Gastrocnemius medialis (tissue), 4 donors: Measurements from ENCODE around the gene KANSL1.

Experiments used
- CTCF ChIP-seq, 5 experiments: fragments of 450-650 bp in 3 of 5; fragments of 200-600 bp in 2 of 5; sonication (generic) in 2 of 5; IDR thresholded peaks in 4 of 5; conservative IDR thresholded peaks in 1 of 5; 1 replicate in 4 of 5; 2 replicates in 1 of 5; pipeline ENCODE4 v1.5.1; 2016 to 2019; ENCODE audit warnings: antibody characterized with exemption in 5 of 5, mild to moderate bottlenecking in 3 of 5, moderate library complexity in 3 of 5
- POLR2A ChIP-seq, 2 donors: fragments of 450-650 bp; IDR thresholded peaks; one replicate each; pipeline ENCODE4 v1.6.1; 2017; ENCODE audit warnings: antibody characterized with exemption in 2 of 2, mild to moderate bottlenecking in 2 of 2, moderate library complexity in 2 of 2

GRCh38 chr17:46128453-46128852 is 64.8 kb downstream of the KANSL1 start:
- TF ChIP-seq CTCF (IDR thresholded peaks at IDR 0.05 in 4 of 5, conservative IDR thresholded peaks at IDR 0.05 in 1 of 5) (no peak), POLR2A (IDR thresholded peaks at IDR 0.05) (no peak)
